ENCODE measurements around the gene PSIP1.

PSIP1 gene

GRCh38 chr9:15430920-15431844 is 79.6 kb downstream of the PSIP1 start:
- FAIRE-seq, result no peak

GRCh38 chr9:15427702-15428101 is 83.1 kb downstream of the PSIP1 start:
- FAIRE-seq, result peak; percentile 37

- no peak for FAIRE-seq
These were observed 84.8 kb downstream of the PSIP1 start for GRCh38 chr9:15426019-15426418.

DNA sequence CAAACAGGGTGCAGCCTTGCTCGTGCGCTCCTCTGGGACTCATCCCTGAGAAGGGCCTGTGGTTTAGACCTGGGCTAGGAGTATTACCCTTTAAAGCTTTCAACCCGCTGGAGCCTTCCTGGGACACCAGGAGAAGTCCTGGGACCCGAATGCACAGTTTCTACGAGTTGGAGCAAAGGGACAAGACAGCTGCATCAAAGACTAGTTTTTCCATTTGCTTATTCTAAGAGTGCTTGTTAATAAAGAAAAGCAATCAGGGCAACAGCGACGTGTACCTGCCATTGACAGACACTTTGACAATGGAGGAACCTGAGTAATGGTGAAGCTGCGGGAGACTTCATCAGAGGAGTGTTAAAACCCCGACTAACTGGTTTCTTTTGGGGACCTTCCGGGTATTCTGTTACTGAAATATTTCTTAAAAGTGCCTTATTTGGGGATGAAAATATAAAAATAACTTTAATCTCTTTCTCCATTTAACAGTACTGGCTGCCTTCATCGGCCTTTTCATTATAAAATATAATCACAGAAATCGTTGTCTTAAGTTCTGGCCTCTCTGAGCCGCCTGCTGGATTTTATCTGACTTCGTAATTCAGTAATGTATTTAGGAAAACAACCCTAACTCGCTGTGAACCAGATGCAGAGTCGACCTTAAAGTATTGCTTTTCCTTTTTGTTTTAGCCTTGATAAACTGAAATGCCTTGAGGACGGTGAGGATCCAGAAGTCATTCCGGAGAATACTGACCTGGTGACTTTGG is 87.4 kb downstream of the PSIP1 start:
- no peak for FAIRE-seq

DNA sequence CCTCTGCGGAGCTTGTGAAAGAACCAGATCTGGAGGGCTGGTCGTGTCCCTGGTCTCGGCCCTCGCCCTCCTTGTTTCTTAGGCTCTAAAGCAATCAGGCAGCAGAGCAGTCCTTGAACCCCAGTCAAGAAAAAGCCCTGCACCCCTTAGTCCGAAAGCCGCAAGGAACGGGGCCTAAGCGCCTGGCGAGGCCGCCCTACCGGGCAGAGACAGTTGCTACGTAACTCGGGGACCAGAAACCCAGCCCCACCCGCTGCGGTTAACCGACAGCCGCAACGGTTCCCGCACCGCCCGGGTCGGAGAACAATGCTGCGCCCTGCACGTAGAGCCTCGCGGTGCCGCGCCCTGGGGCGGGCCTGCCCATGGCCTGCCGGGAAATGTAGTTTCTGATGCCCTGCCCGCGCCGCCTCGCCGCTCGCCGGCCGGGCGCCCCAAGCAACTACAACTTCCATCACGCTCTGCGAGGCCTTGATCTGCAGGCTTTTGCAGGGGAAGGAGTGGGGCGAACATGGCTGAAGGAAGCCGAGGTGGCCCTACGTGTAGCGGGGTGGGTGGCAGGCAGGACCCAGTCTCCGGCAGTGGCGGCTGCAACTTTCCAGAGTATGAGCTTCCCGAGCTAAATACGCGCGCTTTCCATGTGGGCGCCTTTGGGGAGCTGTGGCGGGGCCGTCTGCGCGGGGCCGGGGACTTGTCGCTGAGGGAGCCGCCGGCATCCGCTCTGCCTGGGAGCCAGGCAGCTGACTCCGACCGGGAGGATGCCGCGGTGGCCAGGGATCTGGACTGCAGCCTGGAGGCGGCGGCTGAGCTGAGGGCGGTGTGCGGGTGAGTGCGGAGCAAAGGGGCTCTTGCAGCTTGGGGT is 88.2 kb downstream of the PSIP1 start, which contains the start of gene SNAPC3:
SNAPC3 (plus strand) TSS at position 505 of the 859 bp plus-strand sequence; CDS start at position 509, 4 bp downstream.
- FAIRE-seq, result peak; percentile 26

DNA sequence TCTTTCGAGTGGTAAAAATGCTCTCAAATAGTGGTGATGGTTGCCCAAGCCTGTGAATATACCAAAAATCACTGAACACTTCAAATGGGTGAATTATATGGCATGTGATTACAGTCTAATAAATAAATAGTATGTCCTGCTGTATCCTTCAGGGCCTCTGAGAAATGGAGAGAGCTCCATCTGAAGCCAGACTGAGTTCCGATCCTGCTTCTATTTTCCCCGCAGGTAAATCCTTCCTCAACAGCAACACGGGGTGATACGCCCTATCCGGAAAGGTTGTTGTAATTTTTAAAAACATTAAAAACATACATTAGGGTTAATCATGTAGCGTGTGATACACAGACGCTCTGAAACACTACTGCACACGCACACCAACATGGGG is 88.8 kb downstream of the PSIP1 start:
- FAIRE-seq, result no peak

DNA sequence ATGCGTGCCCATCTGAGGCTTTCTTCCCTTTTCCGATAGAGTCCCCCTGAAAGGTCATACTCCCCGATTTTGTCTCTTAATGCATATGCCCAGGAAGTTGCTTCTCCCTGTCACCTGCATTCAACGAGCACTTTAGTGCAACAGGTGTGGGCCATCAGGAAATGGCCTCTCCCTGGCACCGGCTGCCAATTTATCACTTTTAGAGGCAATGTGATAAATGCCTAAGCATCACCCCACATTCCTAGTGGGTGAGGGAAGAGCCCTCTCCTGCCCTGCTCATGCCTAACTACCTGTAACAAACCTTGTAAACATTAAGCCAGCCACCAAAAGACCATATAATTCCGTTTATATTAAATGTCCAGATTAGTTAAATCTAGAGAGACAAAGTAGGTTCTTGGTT is 89.2 kb downstream of the PSIP1 start:
- no peak for FAIRE-seq

GRCh38 chr9:15420796-15421195 is 90.0 kb downstream of the PSIP1 start:
- FAIRE-seq, result no peak

DNA sequence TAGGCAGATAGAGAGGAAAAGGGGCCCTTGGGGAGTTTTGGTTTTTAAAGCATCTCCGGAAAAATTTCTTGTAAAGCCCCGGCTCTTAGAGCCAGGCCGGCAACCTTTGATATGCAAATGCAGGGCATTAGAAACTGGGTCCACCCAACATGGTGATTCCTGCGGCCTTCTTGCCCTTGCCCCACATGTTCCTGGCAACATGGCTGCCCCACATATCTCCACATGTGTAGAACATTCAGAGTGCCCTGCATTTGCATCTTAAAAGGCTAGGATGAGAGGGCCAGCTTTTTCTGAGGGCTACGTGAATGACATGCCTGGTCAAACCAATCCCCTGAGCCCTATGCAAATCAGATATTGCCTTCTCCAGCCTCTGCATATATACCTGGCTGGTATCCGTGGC is 93.1 kb downstream of the PSIP1 start:
- FAIRE-seq, result no peak

GRCh38 chr9:15416880-15417279 is 93.9 kb downstream of the PSIP1 start:
- FAIRE-seq, result peak; percentile 61

Measured in endometrium (tissue), 2 donors.